HepG2 (cell line): ENCODE data around the gene MNT. TPM values are rescaled to one million over a fixed set of nuclear protein-coding genes. Genes with fewer than 3 reads are reported as not detected.

Experiments used
- ADNP ChIP-seq: sonication (generic); formaldehyde crosslinking; IDR thresholded peaks from 2 replicates; pipeline ENCODE4 v1.4.0; 2020; ENCODE audit warnings: missing genetic modification reagents
- E2F1 ChIP-seq: sonication (generic); formaldehyde crosslinking; IDR thresholded peaks from 2 replicates; pipeline ENCODE4 v1.5.0; 2020; ENCODE audit warnings: missing genetic modification reagents
- GMEB1 ChIP-seq: sonication (generic); formaldehyde crosslinking; IDR thresholded peaks from 2 replicates; pipeline ENCODE4 v1.5.1; 2020; ENCODE audit warnings: missing genetic modification reagents, mild to moderate bottlenecking, borderline replicate concordance
- KIAA2018 ChIP-seq: sonication (generic); formaldehyde crosslinking; IDR thresholded peaks from 2 replicates; pipeline ENCODE4 v1.5.0; 2020; ENCODE audit warnings: mild to moderate bottlenecking, missing genetic modification reagents, borderline replicate concordance
- PLSCR1 ChIP-seq: sonication (generic); formaldehyde crosslinking; IDR thresholded peaks from 2 replicates; pipeline ENCODE4 v1.5.0; 2020; ENCODE audit warnings: missing genetic modification reagents, mild to moderate bottlenecking, borderline replicate concordance
- SMAD9 ChIP-seq: sonication (generic); formaldehyde crosslinking; IDR thresholded peaks from 2 replicates; pipeline ENCODE4 v1.5.1; 2020; ENCODE audit warnings: mild to moderate bottlenecking, missing genetic modification reagents
- STAT6 ChIP-seq: sonication (generic); formaldehyde crosslinking; IDR thresholded peaks from 2 replicates; pipeline ENCODE4 v1.4.0; 2020; ENCODE audit warnings: missing genetic modification reagents, mild to moderate bottlenecking, borderline replicate concordance
- ZBTB7A ChIP-seq: sonication (generic); formaldehyde crosslinking; IDR thresholded peaks from 2 replicates; pipeline ENCODE4 v1.8.0; 2022; ENCODE audit warnings: mild to moderate bottlenecking, missing genetic modification reagents
- ZKSCAN8 ChIP-seq: IDR thresholded peaks from 2 replicates; pipeline ENCODE4 v1.6.1; 2016; ENCODE audit warnings: borderline replicate concordance, missing genetic modification reagents, missing compliant biosample characterization
- ZNF432 ChIP-seq: sonication (generic); formaldehyde crosslinking; IDR thresholded peaks from 2 replicates; pipeline ENCODE4 v1.5.0; 2020; ENCODE audit warnings: missing genetic modification reagents, mild to moderate bottlenecking, borderline replicate concordance
- ZNF496 ChIP-seq: sonication (generic); formaldehyde crosslinking; IDR thresholded peaks from 2 replicates; pipeline ENCODE4 v1.8.1; 2023; ENCODE audit warnings: mild to moderate bottlenecking, moderate library complexity, missing genetic modification reagents; ENCODE audit not compliant: insufficient replicate concordance
- ZNF550 ChIP-seq: sonication (generic); formaldehyde crosslinking; IDR thresholded peaks from 2 replicates; pipeline ENCODE4 v1.4.0; 2020; ENCODE audit warnings: mild to moderate bottlenecking, missing genetic modification reagents, borderline replicate concordance
- polyA plus RNA-seq, 8 experiments: library from polyadenylated mRNA; depleted of rRNA in 3 of 8; stranded (reverse) in 7 of 8; unstranded in 1 of 8; fragments of >200 nt; fragmentation: Illumina TruSeq in 4 of 8; extraction: Trizol in 4 of 8; gene quantifications; 2 replicates each; pipeline versions ENCODE4 v1.2.1 to v1.2.3, GENCODE V29; 2011 to 2016; ENCODE audit warnings: low read depth in 4 of 8, missing spikeins in 1 of 8, mixed read lengths in 1 of 8; ENCODE audit not compliant: insufficient read depth in 1 of 8
- total RNA-seq, 5 experiments: library from RNA; depleted of rRNA; stranded (reverse); fragments of >200 nt; fragmentation: Illumina TruSeq; extraction: Trizol; gene quantifications; 2 replicates each; pipeline ENCODE4 v1.2.3, GENCODE V29; 2016; ENCODE audit warnings: low read depth in 1 of 5

MNT gene
- total and polyA plus RNA-seq, 2 of the 13 experiments (the other 11 are each of a cell fraction or from before 2014, with no cell fraction given) = 2.1 to 3.5 TPM

GRCh38 chr17:2336852-2337543, 63.9 kb downstream of the MNT start, which contains the start of gene SGSM2 (continued):
- TF ChIP-seq E2F1 (CRISPR knock-in tag) (no peak), ZNF496 (no peak), ADNP (CRISPR knock-in tag) (no peak), ZKSCAN8 (no peak), ZNF550 (no peak; the same call in 1 of the 2 replicates), KIAA2018 (CRISPR knock-in tag) (no peak), PLSCR1 (CRISPR knock-in tag) (no peak), ZBTB7A (CRISPR knock-in tag) (no peak), SMAD9 (CRISPR knock-in tag) (no peak), ZNF432 (CRISPR knock-in tag) (no peak), GMEB1 (CRISPR knock-in tag) (no peak), STAT6 (CRISPR knock-in tag) (no peak)
